ENCODE results near the gene FCHO1.

GRCh38 chr19:17770613-17771012 lies 19.3 kb downstream of the FCHO1 start:
- TF ChIP-seq GATA2 (IDR thresholded peaks at IDR 0.05; ENCODE audit: low read depth, low read length) = no peak
- no peak for TF ChIP-seq GATA3 (IDR thresholded peaks at IDR 0.05; ENCODE audit: low read depth, low read length)

Measured in SH-SY5Y (cell line).